ACC112 (cell line): ENCODE measurements around the gene C18orf63.
"Not testable (repeated sequence)": the region's sequence is repeated elsewhere in the genome, so short reads cannot be mapped to it uniquely, and the experiment has no call there.

ENCODE experiments used
- H2AFZ ChIP-seq: fragments of 200-600 bp; sonication (generic); one replicate; pipeline ENCODE4 v1.6.0; 2017; ENCODE audit warnings: antibody characterized with exemption, low read length; ENCODE audit not compliant: unreplicated experiment
- H3K27ac ChIP-seq: fragments of 200-600 bp; sonication (generic); 2 replicates; pipeline ENCODE4 v1.5.1; 2014; ENCODE audit warnings: low read depth, mild to moderate bottlenecking, antibody characterized with exemption, low read length, moderate library complexity
- H3K27me3 ChIP-seq: fragments of 200-600 bp; sonication (generic); 2 replicates; pipeline ENCODE4 v1.6.1; 2014; ENCODE audit warnings: mild to moderate bottlenecking, antibody characterized with exemption, low read length, moderate library complexity, mixed read lengths; ENCODE audit not compliant: insufficient read depth
- H3K36me3 ChIP-seq: fragments of 200-600 bp; sonication (generic); 2 replicates; pipeline ENCODE4 v1.6.1; 2016; ENCODE audit warnings: mild to moderate bottlenecking, antibody characterized with exemption, low read length, moderate library complexity, mixed read lengths; ENCODE audit not compliant: insufficient read depth
- H3K4me1 ChIP-seq: fragments of 200-600 bp; sonication (generic); one replicate; pipeline ENCODE4 v1.6.1; 2016; ENCODE audit warnings: low read length, mixed read lengths; ENCODE audit not compliant: insufficient read depth, unreplicated experiment, control insufficient read depth
- H3K4me3 ChIP-seq: fragments of 200-600 bp; sonication (generic); 2 replicates; pipeline ENCODE4 v1.5.1; 2014; ENCODE audit warnings: mild to moderate bottlenecking, low read depth, low read length
- H3K79me2 ChIP-seq: fragments of 200-600 bp; sonication (generic); one replicate; pipeline ENCODE4 v1.6.0; 2016; ENCODE audit warnings: low read length; ENCODE audit not compliant: control insufficient read depth, unreplicated experiment, insufficient read depth

The C18orf63 gene

DNA sequence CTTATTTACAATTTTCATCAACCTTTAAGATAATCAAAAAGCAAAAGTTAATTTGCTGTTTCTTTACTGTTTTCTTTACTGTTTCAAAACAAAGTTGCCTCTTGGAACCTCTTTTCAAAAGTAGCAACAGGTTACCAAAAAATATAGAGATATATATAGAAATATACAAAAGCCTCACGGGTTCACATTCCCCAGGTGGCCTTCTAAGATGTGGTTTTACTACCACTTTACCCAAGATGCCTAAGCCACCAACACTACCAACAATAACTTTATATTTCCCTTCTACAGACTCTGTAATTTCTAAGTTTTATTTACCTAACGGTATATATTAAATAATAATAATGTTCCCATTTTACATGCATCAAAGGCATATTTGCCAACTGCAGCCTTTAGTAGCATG, 28.8 kb upstream of the C18orf63 start:
- peaks cover 55% of the 10 kb centered on the region for H3K4me1 ChIP-seq
- no peak overlapping the region for H2AFZ ChIP-seq
- no peak overlapping the region for H3K4me3 ChIP-seq
- H3K36me3 ChIP-seq: no peaks in the 10 kb centered on the region
- H3K79me2 ChIP-seq: peaks cover 26% of the 10 kb centered on the region
- H3K27me3 ChIP-seq: no peaks in the 10 kb centered on the region
- no peak overlapping the region for H3K27ac ChIP-seq

DNA sequence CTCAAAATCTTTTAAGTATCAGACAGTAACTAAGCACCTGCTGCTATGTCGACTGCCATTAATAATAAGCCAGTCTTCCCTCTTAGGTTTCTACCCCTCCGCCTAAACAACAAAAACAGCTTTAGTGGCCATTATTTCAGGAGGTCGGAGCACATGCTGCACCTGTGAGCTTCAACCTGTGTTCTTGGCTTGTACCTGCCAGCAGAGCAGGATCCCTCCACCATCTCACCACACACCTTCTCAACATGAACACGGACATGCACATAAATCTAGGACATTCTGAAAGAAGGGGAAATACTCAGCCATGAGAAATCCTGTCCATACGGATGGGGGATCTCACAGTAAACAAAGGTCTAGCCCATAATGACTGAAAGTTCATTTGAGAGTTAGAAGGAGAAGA, 27.6 kb upstream of the C18orf63 start:
- Histone ChIP-seq H3K36me3 (no peaks in the 10 kb centered on the region), H3K27ac (no peak overlapping the region), H3K4me3 (no peak overlapping the region), H3K4me1 (peaks cover 44% of the 10 kb centered on the region), H3K79me2 (peaks cover 23% of the 10 kb centered on the region), H3K27me3 (no peaks in the 10 kb centered on the region), H2AFZ (no peak overlapping the region)

DNA sequence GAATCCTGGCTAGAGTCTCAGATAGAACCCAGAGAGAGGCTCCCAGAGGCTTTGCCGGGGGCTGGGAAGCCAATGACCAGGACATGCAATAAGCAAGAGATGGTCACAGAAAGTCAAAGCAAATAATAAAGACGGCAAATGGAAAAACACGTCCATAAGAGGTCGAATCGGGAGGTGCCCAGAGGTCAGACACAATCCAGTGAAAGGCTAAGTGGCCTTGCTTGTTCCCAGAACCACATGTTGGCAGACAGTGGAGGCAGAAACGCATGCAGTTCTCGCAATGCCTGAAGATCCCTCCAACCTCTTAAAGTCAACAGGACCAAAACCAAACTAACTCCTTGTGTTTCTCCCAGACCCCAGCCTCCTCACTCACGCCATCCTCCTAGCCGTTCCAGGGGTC, 26.9 kb upstream of the C18orf63 start:
- Histone ChIP-seq H3K4me3 (peak overlapping the region; percentile 43), H3K27me3 (no peaks in the 10 kb centered on the region), H3K27ac (peak overlapping the region; percentile 49), H3K79me2 (peaks cover 20% of the 10 kb centered on the region), H3K36me3 (no peaks in the 10 kb centered on the region), H2AFZ (no peak overlapping the region), H3K4me1 (peaks cover 44% of the 10 kb centered on the region)

DNA sequence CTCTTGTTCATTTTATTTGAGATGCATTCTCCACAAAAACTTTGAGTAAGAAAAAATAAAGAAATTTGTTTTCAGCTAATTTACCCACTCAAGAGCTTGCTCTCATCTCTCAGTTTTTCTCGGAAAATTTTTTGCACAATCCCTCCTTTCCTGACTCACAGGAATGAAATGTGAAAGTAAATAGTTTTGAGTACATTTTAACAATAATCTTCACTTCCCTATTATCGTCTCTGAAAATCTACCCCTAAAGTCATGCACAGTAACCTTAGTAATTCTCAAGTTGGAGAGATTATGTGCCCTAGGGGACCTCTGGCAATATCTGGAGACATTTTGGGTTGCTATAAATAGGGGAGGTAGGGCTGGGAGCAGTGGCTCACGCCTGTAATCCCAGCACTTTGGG, 26.5 kb upstream of the C18orf63 start:
- no peaks in the 10 kb centered on the region for H3K36me3 ChIP-seq
- peak overlapping the region; percentile 43 for H3K4me3 ChIP-seq
- no peaks in the 10 kb centered on the region for H3K27me3 ChIP-seq
- H3K4me1 ChIP-seq: peaks cover 44% of the 10 kb centered on the region
- H2AFZ ChIP-seq: no peak overlapping the region
- H3K79me2 ChIP-seq: peaks cover 20% of the 10 kb centered on the region
- peak overlapping the region; percentile 49 for H3K27ac ChIP-seq

DNA sequence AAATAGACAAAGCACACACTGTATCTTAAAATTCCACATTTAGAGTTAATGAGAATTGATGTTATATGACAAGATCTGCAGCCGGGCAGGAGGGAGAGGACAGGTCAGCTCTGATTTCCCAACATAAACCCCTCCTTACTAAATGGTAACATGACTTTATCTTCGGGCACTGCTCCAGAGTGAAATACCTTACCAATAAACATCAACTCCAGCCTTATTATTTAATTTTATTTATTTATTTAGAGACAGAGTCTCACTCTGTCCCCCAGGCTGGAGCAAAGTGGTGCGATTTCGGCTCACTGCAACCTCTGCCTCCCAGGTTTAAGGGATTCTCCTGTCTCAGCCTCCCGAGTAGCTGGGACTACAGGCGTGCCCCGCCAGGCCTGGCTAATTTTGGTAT, 25.6 kb upstream of the C18orf63 start:
- Histone ChIP-seq H3K4me3 (peak overlapping the region; percentile 99), H3K79me2 (peaks cover 18% of the 10 kb centered on the region), H3K27ac (peak overlapping the region; percentile 49), H3K27me3 (no peaks in the 10 kb centered on the region), H3K36me3 (no peaks in the 10 kb centered on the region), H3K4me1 (peaks cover 44% of the 10 kb centered on the region), H2AFZ (no peak overlapping the region)

DNA sequence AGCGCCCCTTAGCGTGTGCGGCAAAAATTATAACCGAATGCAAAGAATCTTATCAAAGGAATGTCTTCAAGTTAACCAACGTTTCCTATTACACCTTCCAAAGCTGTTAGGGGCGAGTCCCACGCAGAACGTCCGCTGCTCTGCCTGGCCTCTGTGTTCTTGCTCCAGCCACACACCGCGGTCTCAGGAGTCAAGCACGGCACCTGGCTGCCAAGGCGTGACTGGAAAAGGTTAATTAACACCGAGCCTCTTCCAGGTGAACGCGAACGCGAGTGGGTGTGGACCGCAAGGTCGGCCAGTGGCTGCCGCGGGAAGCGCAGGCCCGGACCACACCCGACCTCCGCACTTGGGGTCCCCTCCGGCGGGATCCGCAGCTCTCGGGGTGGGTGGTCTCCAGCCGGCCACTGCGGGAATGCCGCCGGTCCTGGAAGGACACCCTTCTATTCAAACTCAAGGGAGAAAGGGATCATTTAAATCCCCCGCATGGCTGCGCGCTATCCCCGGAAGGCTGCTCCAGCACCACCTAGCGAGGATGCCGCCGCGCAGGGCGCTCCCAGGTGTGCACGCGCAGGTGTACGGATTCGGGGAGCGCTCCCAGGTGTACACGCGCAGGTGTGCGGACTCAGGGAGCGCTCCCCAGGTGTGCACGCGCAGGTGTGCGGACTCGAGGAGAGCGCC, 24.7 kb upstream of the C18orf63 start:
- peaks cover 42% of the 10 kb centered on the region for H3K4me1 ChIP-seq
- H3K4me3 ChIP-seq: peak overlapping the region; percentile 99
- no peaks in the 10 kb centered on the region for H3K36me3 ChIP-seq
- H2AFZ ChIP-seq: no peak overlapping the region
- no peak overlapping the region for H3K27ac ChIP-seq
- peaks cover 15% of the 10 kb centered on the region for H3K79me2 ChIP-seq
- no peaks in the 10 kb centered on the region for H3K27me3 ChIP-seq

DNA sequence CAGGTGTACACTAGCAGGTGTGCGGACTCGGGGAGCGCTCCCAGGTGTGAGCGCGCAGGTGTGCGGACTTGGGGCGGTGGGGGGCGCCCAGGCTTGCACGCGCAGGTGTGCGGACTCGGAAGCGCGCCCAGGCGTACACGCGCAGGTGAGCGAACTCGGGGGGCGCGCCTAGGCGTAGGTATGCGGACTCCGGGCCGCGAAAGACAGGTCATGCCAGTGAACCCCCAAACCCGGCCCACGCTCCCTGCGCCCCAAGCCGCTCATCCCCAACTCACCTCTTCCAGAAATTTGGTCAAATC, 24.2 kb upstream of the C18orf63 start:
- H3K4me1 ChIP-seq: peaks cover 37% of the 10 kb centered on the region
- H3K36me3 ChIP-seq: no peaks in the 10 kb centered on the region
- H3K79me2 ChIP-seq: peaks cover 14% of the 10 kb centered on the region
- H3K4me3 ChIP-seq: peak overlapping the region; percentile 99
- H2AFZ ChIP-seq: peak overlapping the region; percentile 80
- H3K27ac ChIP-seq: no peak overlapping the region
- H3K27me3 ChIP-seq: no peaks in the 10 kb centered on the region

DNA sequence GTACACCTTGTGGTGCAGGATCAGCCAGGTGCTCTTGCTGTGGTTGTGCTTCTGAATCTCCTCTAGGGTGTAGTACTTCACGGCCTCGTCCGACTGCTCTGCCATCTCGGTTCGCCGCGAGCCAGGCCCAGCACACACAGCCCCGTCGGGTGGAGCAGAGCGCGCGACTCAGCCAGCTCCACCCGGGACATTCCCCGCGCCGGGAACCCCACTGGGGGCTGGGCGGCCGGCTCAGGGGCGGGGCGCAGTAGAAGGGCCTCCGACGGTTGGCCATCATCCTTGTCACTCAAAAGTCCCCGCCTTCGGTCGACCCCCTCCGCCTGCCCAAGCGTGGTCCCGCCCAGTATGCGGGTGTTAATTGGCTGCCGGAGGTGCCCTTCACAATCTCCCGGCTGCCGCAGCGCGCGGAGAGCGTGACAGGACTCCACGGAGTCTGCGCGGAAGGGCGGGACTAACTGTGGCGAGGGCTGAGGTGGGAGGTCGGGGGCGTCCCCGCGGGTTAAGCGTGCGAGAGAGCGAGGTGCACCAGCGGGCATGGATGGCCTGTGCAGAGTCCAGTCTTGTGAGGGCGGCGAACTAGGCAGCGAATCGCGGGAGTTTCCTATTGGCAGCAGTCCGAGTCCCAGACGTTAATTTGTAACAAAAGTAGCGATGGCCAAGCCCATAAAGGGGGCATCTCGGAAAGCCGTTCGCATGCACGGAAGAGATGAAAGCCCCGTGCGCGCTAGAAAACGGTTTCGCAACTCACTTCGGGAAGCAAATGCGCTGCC, 23.7 kb upstream of the C18orf63 start, which contains the start of gene CYB5A:
CYB5A (minus strand) TSS at position 193 of the 770 bp plus-strand sequence; CDS start at position 105, 88 bp downstream.
- H3K27ac ChIP-seq: no peak within 1 kb of the TSS
- peaks cover 14% of the 10 kb centered on the region for H3K79me2 ChIP-seq
- H3K36me3 ChIP-seq: no peaks in the 10 kb centered on the region
- H3K27me3 ChIP-seq: no peaks in the 10 kb centered on the region
- H3K4me1 ChIP-seq: peaks cover 34% of the 10 kb centered on the region
- peak within 1 kb of the TSS; percentile 80 for H2AFZ ChIP-seq
- peak within 1 kb of the TSS; percentile 99 for H3K4me3 ChIP-seq

DNA sequence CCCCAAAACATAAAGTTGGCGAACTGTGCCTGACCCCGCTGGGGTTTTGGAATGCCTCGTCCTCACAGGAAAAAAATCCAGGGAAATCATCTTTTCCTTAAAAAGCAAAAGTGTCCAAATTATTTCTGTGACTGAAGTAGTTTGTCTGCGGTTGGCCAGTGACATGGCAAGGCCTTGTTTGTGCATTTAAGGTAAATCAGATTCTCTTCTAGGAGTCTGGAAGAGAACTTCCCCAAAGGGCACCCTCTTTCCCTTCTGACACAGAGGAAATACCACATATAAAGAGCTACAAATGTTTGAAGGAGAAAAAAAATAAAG, 23.1 kb upstream of the C18orf63 start:
- no peak overlapping the region for H3K27ac ChIP-seq
- H3K36me3 ChIP-seq: no peaks in the 10 kb centered on the region
- H2AFZ ChIP-seq: peak overlapping the region; percentile 3
- H3K4me3 ChIP-seq: peak overlapping the region; percentile 99
- no peaks in the 10 kb centered on the region for H3K27me3 ChIP-seq
- H3K4me1 ChIP-seq: peaks cover 31% of the 10 kb centered on the region
- H3K79me2 ChIP-seq: peaks cover 10% of the 10 kb centered on the region

DNA sequence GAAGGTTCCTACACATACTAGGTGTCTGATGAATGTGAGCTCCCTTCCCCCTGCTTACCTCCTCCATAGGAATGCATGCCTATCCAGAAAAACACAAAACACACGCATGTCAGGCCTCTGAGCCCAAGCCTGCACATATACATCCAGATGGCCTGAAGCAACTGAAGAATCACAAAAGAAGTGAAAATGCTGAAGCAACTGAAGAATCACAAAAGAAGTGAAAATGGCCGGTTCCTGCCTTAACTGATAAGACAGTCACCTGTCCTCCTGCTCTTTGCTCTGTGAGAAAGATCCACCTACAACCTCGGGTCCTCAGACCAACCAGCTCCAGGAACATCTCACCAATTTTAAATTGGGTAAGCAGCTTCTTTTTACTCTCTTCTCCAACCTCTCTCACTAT, 22.7 kb upstream of the C18orf63 start:
- not testable (repeated sequence) for H2AFZ ChIP-seq, H3K27ac ChIP-seq, H3K79me2 ChIP-seq, H3K36me3 ChIP-seq, H3K27me3 ChIP-seq, H3K4me3 ChIP-seq
- peaks cover 26% of the 10 kb centered on the region for H3K4me1 ChIP-seq

DNA sequence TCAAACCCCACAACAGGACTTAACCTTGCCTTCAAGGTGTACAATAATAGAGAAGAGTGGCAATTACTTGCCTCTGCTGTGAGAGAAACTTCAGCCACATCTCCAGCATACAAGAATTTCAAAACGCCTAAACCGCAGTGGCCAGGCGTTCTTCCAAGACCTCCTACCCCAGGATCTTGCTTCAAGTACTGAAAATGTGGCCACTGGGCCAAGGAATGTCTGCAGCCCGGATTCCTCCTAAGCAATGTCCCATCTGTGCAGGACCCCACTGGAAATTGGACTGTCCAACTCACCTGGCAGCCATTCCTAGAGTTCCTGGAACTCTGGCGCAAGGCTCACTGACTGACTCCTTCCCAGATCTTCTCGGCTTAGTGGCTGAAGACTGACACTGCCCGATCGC, 21.1 kb upstream of the C18orf63 start:
- no peak overlapping the region for H3K27ac ChIP-seq
- peaks cover 12% of the 10 kb centered on the region for H3K4me1 ChIP-seq
- H2AFZ ChIP-seq: no peak overlapping the region
- no peaks in the 10 kb centered on the region for H3K27me3 ChIP-seq
- H3K79me2 ChIP-seq: no peaks in the 10 kb centered on the region
- H3K4me3 ChIP-seq: no peak overlapping the region
- H3K36me3 ChIP-seq: no peaks in the 10 kb centered on the region
